ENCODE data around the gene EIF4G3. TPM values are rescaled to one million over a fixed set of nuclear protein-coding genes. Genes with fewer than 3 reads are reported as not detected.
A peak's percentile ranks its signal among the peaks of the same experiment; 100 is the strongest.

EIF4G3 gene
- total RNA-seq, 4 donors from 2014 or later, result 28.3 to 55.5 (median 35.5) TPM

DNA sequence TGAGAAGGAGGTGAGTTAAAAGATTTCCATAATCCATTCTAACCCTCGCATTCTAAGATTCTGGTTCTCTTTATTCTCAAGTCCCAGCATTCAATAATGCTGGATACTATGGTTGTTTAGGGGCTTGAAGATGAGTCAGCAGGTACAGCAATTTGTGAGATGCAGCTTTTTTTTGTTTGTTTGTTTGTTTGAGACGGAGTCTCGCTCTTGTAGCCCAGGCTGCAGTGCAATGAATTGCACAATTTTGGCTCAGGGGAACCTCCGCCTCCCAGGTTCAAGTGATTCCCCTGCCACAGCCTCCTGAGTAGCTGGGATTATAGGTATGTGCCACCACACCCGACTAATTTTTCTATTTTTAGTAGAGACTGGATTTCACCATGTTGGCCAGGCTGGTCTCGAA is 23.3 kb downstream of the EIF4G3 start:
- peaks cover 0 to 26% (median 10%) of the 10 kb centered on the region in 3 donors for H3K4me1 ChIP-seq
- no peak for DNase-seq
- peaks cover 0 to 1% (median 0%) of the 10 kb centered on the region in 3 donors for H3K36me3 ChIP-seq
- no peak overlapping the region for H3K4me3 ChIP-seq
- no peaks in the 10 kb centered on the region for H3K27me3 ChIP-seq
- no peak for TF ChIP-seq POLR2A (IDR thresholded peaks at IDR 0.05)
- TF ChIP-seq CTCF (IDR thresholded peaks at IDR 0.05), result no peak
- no peaks in the 10 kb centered on the region for H3K9me3 ChIP-seq
- intact Hi-C loops (cut with DNase I), result no loop called here
- 81 to 83% methylated on average over 6 of the region's 6 CpGs for WGBS, 2 donors
- no peak overlapping the region for H3K27ac ChIP-seq

DNA sequence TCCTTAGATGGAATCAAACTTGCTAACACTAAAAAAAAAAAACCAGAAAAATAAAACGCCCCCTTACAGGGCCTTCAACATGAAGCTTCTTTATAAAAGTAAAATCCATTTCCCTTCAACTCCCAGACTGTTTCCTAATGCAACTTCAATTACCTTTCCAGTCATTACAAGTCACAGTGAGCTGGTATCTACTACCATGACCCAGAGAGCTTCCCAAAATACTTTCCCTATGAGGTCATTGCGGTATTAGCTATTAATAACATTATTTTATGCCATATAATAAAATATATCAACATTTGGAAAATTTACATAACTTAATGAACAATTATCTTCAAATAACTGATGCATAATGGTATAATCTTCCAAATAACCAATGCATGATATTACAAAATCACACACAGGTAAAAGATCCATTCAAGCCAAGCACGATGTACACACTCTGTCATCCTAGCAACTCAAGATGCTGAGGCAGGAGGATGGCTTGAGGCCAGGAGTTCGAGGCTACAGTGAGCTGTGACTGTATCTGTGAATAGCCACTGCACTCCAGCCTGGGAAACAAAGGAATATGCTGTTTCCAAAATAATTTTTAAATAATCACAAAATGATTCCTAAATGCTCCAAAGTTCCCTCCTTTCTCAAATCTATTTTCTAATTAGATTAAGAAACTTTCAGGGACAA is 24.1 kb downstream of the EIF4G3 start:
- intact Hi-C loops (cut with DNase I), result no loop called here
- Histone ChIP-seq H3K9me3 (no peaks in the 10 kb centered on the region), H3K36me3 (peaks cover 0 to 9% (median 0%) of the 10 kb centered on the region in 3 donors), H3K4me3 (no peak overlapping the region), H3K27ac (no peak overlapping the region), H3K27me3 (no peaks in the 10 kb centered on the region), H3K4me1 (peaks cover 0 to 26% (median 10%) of the 10 kb centered on the region in 3 donors)
- WGBS, 2 donors, result 59 to 60% methylated on average over 4 of the region's 4 CpGs
- TF ChIP-seq CTCF (IDR thresholded peaks at IDR 0.05) (no peak), POLR2A (IDR thresholded peaks at IDR 0.05) (no peak)
- DNase-seq, result no peak

GRCh38 chr1:21149855-21150432 is 26.8 kb downstream of the EIF4G3 start:
- no peak overlapping the region for H3K4me3 ChIP-seq
- DNase-seq, result no peak
- H3K9me3 ChIP-seq, result no peaks in the 10 kb centered on the region
- peaks cover 0 to 26% (median 10%) of the 10 kb centered on the region in 3 donors for H3K4me1 ChIP-seq
- TF ChIP-seq CTCF (IDR thresholded peaks at IDR 0.05) (no peak), POLR2A (IDR thresholded peaks at IDR 0.05) (no peak)
- no peaks in the 10 kb centered on the region for H3K27me3 ChIP-seq
- peaks cover 0 to 26% (median 6%) of the 10 kb centered on the region in 3 donors for H3K36me3 ChIP-seq
- intact Hi-C loops (cut with DNase I), result no loop called here
- WGBS, 2 donors, result 68 to 73% methylated on average over 2 to 3 of the region's 3 CpGs
- H3K27ac ChIP-seq, result peak overlapping the region; percentile 52 to 83 (median 66)

GRCh38 chr1:21149430-21149854 is 27.3 kb downstream of the EIF4G3 start:
- intact Hi-C loops (cut with DNase I), result no loop called here
- no peak for TF ChIP-seq POLR2A (IDR thresholded peaks at IDR 0.05)
- TF ChIP-seq CTCF (IDR thresholded peaks at IDR 0.05), result no peak
- Histone ChIP-seq H3K9me3 (no peaks in the 10 kb centered on the region), H3K27me3 (no peaks in the 10 kb centered on the region), H3K27ac (peak overlapping the region; percentile 52 to 83 (median 66)), H3K4me3 (no peak overlapping the region), H3K36me3 (peaks cover 0 to 26% (median 6%) of the 10 kb centered on the region in 3 donors), H3K4me1 (peaks cover 0 to 26% (median 10%) of the 10 kb centered on the region in 3 donors)
- DNase-seq, result no peak
- WGBS, 2 donors, result 16 to 28% methylated on average over 3 of the region's 3 CpGs

DNA sequence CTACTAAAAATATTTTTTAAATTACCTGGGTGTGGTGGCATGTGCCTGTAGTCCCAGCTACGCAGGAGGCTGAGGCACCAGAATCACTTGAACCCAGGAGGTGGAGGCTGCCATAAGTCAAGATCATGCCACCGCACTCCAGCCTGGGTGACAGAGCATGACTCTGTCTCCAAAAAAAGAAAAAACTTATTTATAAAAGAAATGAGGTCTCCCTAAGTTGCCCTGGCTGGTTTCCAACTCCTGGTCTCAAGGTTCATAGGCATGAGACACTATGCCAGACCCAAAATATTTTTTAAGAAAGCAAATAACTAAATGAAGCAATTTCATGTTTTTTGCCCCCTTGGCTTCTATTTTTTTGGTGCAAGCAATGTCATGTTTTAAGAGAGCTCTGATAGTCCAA is 32.9 kb downstream of the EIF4G3 start:
- no peak for TF ChIP-seq POLR2A (IDR thresholded peaks at IDR 0.05)
- TF ChIP-seq CTCF (IDR thresholded peaks at IDR 0.05), result no peak
- no peaks in the 10 kb centered on the region for H3K27me3 ChIP-seq
- peaks cover 0 to 2% (median 0%) of the 10 kb centered on the region in 3 donors for H3K4me1 ChIP-seq
- 89 to 93% methylated on average over 2 of the region's 2 CpGs for WGBS, 2 donors
- H3K27ac ChIP-seq, result no peak overlapping the region
- intact Hi-C loops (cut with DNase I), result no loop called here
- no peak overlapping the region for H3K4me3 ChIP-seq
- no peak for DNase-seq
- H3K36me3 ChIP-seq, result peaks cover 0 to 36% (median 6%) of the 10 kb centered on the region in 3 donors
- H3K9me3 ChIP-seq, result no peaks in the 10 kb centered on the region

All from esophagus squamous epithelium (tissue), 5 donors.